Measurements from ENCODE around the gene SCN2A. TPM values are rescaled to one million over a fixed set of nuclear protein-coding genes. Genes with fewer than 3 reads are reported as not detected.
"Not testable (repeated sequence)": the region's sequence is repeated elsewhere in the genome, so short reads cannot be mapped to it uniquely, and the experiment has no call there.

Gene SCN2A
- total RNA-seq, 4 donors from 2014 or later = 0.36 to 1.8 (median 0.56) TPM; not detected in 1

DNA sequence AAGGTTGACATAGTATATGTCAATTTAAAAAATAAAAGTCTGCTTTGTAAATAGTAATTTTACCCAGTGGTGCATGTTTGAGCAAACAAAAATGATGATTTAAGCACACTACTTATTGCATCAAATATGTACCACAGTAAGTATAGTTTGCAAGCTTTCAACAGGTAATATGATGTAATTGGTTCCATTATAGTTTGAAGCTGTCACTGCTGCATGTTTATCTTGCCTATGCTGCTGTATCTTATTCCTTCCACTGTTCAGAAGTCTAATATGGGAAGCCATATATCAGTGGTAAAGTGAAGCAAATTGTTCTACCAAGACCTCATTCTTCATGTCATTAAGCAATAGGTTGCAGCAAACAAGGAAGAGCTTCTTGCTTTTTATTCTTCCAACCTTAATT, 151.7 kb downstream of the SCN2A start:
- no peak for ATAC-seq (ENCODE audit: low FRiP score)
- TF ChIP-seq, protein P1, sequence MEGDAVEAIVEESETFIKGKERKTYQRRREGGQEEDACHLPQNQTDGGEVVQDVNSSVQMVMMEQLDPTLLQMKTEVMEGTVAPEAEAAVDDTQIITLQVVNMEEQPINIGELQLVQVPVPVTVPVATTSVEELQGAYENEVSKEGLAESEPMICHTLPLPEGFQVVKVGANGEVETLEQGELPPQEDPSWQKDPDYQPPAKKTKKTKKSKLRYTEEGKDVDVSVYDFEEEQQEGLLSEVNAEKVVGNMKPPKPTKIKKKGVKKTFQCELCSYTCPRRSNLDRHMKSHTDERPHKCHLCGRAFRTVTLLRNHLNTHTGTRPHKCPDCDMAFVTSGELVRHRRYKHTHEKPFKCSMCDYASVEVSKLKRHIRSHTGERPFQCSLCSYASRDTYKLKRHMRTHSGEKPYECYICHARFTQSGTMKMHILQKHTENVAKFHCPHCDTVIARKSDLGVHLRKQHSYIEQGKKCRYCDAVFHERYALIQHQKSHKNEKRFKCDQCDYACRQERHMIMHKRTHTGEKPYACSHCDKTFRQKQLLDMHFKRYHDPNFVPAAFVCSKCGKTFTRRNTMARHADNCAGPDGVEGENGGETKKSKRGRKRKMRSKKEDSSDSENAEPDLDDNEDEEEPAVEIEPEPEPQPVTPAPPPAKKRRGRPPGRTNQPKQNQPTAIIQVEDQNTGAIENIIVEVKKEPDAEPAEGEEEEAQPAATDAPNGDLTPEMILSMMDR (IDR thresholded peaks at IDR 0.05) = no peak

DNA sequence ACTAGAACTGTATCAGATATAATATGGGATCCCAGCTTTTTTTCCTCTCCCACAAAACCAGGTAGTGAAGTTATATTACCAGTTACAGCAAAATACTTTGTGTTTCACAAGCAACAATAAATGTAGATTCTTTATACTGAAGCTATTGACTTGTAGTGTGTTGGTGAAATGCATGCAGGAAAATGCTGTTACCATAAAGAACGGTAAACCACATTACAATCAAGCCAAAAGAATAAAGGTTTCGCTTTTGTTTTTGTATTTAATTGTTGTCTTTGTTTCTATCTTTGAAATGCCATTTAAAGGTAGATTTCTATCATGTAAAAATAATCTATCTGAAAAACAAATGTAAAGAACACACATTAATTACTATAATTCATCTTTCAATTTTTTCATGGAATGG, 152.6 kb downstream of the SCN2A start:
- DNase-seq (ENCODE audit: low spot score) = no peak
- TF ChIP-seq, protein P1 (IDR thresholded peaks at IDR 0.05) = no peak
- no peak for ATAC-seq (ENCODE audit: low FRiP score)

More for the DNA sequence above, 151.7 kb downstream of the SCN2A start:
- no peak for DNase-seq (ENCODE audit: low spot score)

DNA sequence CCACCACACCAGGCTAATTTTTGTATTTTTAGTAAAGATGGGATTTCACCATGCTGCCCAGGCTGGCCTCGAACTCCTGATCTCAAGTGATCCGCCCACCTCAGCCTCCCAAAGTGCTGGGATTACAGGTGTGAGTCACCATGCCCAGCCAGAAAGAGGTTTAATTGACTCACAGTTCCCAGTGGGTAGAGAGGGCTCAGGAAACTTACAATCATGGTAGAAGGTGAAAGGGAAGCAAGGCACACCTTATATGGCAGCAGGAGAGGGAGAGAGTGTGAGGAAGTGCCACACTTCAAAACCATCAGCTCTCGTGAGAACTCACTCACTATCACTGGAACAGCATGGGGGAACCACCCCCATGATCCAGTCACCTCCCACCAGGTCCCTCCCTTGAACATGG, 159.4 kb downstream of the SCN2A start:
- not testable (repeated sequence) for ATAC-seq (ENCODE audit: low FRiP score); DNase-seq (ENCODE audit: low spot score)

DNA sequence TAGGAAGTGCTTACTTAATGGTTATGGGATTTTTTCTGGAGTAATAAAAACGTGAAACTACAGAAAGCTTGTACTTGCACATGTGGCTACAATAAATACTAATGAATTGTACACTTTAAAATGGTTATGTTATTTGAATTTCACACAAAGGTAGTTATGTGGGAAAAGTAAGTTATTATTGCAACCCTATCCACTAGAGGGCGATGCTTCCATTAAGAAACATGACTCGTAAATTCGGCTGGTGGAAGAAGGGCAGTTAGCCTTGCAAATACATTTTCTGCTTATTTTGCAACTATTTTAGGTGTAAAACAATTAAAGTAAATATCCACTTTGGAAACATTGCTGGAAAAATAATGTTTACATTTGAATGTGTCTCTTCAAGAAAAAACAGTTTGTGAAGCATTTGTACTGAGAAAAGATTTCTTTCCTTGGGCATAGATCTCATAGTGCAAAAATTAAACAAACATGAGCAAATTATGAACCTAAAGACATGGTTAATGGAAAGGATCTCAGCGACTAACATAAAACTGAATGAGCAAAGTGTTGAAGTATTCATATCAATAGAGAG, 162.2 kb downstream of the SCN2A start:
- ATAC-seq (ENCODE audit: low FRiP score) = no peak
- TF ChIP-seq, protein P1 (IDR thresholded peaks at IDR 0.05) = no peak
- no peak for DNase-seq (ENCODE audit: low spot score)

DNA sequence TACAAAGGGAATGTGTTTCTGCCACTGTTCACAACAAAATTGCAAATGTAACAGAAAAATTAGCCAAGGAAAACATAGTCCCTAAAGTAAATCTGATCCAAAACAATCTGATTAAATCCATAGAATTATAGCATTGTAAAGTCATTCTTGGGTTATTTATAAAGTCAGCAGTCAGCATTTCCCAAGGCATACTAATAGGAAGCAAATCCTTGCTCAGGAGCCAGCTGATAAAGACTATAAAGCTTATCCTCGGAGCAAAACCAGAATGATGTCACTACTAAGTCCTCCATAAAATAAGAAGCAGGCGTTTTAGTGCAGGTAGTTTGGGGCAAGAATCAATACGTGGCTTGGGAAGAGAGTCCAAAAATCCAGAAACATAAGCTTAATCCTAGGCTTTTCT, 162.9 kb downstream of the SCN2A start:
- DNase-seq (ENCODE audit: low spot score) (no peak), ATAC-seq (ENCODE audit: low FRiP score) (no peak)
- TF ChIP-seq, protein P1 (IDR thresholded peaks at IDR 0.05) = no peak

DNA sequence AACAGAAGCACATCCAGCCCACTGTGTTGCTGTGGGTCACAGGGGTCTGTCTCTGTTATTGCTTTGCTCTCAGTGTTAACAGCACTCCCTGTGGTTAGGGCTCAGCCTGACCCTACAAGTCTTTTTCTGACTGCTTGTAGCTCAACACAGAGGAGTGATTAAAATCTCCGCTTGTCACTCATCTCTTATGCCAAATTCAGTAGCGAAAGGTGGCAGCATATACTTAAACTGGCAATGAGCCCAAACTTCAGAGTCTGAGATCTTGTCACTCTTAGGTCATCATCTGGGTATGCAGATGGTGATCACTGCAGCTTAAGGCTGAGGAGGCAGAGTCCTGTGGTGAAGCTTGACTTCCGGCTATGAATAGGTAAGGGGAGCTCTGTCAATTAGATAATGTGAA, 167.0 kb downstream of the SCN2A start:
- DNase-seq (ENCODE audit: low spot score) (no peak), ATAC-seq (ENCODE audit: low FRiP score) (no peak)
- TF ChIP-seq, protein P1 (IDR thresholded peaks at IDR 0.05) = no peak

DNA sequence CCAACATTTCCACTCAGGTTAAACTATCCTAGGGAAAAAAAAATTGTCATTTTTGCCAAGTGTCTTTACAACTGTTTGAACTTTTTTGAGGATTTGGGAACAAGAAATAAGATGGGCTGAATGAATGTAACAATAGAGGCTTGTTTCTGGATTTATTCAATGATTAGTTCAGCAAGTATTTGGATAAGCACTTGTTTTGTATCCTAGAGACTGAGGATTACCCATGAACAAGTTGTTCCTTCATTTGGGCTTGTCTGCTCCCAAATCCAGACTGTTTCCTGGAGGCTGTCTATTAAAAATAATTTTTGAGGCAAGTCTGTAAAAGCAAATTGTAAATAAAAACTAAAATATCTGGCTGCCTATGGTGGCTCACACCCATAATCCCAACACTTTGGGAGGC, 168.3 kb downstream of the SCN2A start:
- DNase-seq (ENCODE audit: low spot score) (no peak), ATAC-seq (ENCODE audit: low FRiP score) (no peak)
- TF ChIP-seq, protein P1 (IDR thresholded peaks at IDR 0.05) = no peak
